ENCODE results near the gene SIL1. TPM values are rescaled to one million over a fixed set of nuclear protein-coding genes. Genes with fewer than 3 reads are reported as not detected.

SIL1 gene
- total RNA-seq, 1 donor from 2014 or later, result 16.1 TPM

DNA sequence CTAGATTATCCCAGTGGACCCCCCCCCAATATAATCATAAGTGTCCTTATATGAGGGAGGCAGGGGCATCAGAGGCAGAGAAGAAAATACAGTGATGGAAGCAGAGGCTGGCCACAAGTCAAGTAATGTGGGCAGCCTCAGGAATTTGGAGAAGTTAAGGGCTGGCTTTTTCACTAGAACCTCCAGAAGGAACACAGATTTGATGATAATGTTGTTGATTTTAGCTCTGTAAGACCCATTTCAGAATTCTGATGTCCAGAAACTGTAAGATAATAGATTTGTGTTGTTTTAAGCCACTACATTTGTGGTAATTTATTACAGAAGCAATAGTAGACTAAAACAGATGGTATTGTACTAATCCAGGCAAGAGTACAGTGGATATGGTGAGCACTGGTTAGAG, 286.7 kb downstream of the SIL1 start:
- no peak overlapping the region for H3K27ac Mint-ChIP-seq
- H3K36me3 Mint-ChIP-seq (ENCODE audit: low read depth), result peaks cover 12% of the 10 kb centered on the region
- POLR2A ChIA-PET, result no interaction called here

DNA sequence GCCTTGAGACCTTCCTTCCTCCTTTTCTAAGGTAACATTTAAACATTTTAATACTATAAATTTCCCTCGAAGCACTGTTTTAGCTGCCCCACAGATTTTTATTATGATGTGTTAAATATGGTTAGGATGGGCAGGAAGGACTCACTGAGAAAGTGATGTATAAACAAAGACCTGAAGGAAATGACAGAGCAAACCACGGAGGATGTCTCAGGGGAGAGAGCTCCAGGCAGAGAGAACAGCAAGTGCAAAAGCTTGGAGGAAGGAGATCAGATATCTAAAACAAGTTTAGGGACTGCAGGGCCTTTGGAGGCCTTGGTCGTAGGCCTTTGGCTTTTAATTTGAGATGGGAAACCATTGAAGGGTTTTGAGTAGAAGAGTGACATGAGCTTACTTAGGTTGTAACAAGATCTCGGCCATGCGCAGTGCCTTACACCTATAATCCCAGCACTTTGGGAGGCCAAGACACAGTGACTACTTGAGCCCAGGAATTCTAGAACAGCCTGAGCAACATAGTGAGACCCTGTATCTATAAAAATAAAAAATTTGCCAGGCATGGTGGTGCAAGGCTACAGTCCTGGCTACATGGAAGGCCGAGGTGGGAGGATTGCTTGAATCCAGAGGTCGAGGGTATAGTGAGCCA, 287.5 kb downstream of the SIL1 start:
- POLR2A ChIA-PET, result no interaction called here
- H3K36me3 Mint-ChIP-seq (ENCODE audit: low read depth), result peaks cover 18% of the 10 kb centered on the region
- DNase-seq, result no peak
- intact Hi-C loops (cut with micrococcal nuclease), result no loop called here
- H3K27ac Mint-ChIP-seq, result no peak overlapping the region
- no peak for ATAC-seq (ENCODE audit: low read depth)
- TF ChIP-seq, protein P1, sequence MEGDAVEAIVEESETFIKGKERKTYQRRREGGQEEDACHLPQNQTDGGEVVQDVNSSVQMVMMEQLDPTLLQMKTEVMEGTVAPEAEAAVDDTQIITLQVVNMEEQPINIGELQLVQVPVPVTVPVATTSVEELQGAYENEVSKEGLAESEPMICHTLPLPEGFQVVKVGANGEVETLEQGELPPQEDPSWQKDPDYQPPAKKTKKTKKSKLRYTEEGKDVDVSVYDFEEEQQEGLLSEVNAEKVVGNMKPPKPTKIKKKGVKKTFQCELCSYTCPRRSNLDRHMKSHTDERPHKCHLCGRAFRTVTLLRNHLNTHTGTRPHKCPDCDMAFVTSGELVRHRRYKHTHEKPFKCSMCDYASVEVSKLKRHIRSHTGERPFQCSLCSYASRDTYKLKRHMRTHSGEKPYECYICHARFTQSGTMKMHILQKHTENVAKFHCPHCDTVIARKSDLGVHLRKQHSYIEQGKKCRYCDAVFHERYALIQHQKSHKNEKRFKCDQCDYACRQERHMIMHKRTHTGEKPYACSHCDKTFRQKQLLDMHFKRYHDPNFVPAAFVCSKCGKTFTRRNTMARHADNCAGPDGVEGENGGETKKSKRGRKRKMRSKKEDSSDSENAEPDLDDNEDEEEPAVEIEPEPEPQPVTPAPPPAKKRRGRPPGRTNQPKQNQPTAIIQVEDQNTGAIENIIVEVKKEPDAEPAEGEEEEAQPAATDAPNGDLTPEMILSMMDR (IDR thresholded peaks at IDR 0.05), result no peak
- H3K9me3 Mint-ChIP-seq, result no peaks in the 10 kb centered on the region
- no peak overlapping the region for H3K4me3 Mint-ChIP-seq
- H3K4me1 Mint-ChIP-seq, result no peaks in the 10 kb centered on the region
- CTCF ChIA-PET, result no interaction called here
- H3K27me3 Mint-ChIP-seq, result no peaks in the 10 kb centered on the region

More for the DNA sequence above, 286.7 kb downstream of the SIL1 start:
- no peaks in the 10 kb centered on the region for H3K4me1 Mint-ChIP-seq
- no peak for DNase-seq
- H3K4me3 Mint-ChIP-seq, result no peak overlapping the region
- TF ChIP-seq, protein P1 (IDR thresholded peaks at IDR 0.05), result no peak
- H3K27me3 Mint-ChIP-seq, result no peaks in the 10 kb centered on the region
- CTCF ChIA-PET, result no interaction called here
- no peak for ATAC-seq (ENCODE audit: low read depth)
- intact Hi-C loops (cut with micrococcal nuclease), result no loop called here
- H3K9me3 Mint-ChIP-seq, result no peaks in the 10 kb centered on the region

DNA sequence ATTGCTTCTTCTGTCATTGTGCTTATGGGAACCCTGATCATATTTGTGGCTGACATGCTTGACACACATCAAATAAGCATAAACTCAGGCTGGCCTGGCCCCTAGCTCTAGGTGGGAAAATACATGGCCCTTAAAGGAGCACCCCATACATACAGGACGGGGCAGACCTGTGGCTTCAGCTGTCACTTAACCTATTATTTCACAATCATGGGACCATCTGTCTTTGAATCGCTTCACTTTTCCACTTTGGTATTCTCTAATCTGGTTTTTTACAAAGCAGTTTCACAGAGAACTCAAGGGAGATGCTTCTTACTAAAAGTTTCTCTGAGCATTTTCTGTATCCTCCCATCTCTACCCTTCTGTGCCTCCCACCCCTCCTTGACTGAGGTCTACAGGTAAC, 288.4 kb downstream of the SIL1 start:
- Mint-ChIP-seq H3K4me1 (no peaks in the 10 kb centered on the region), H3K9me3 (no peaks in the 10 kb centered on the region), H3K27ac (no peak overlapping the region), H3K4me3 (no peak overlapping the region), H3K36me3 (ENCODE audit: low read depth) (peaks cover 24% of the 10 kb centered on the region), H3K27me3 (no peaks in the 10 kb centered on the region)
- TF ChIP-seq, protein P1 (IDR thresholded peaks at IDR 0.05), result no peak
- ChIA-PET CTCF (no interaction called here), POLR2A (no interaction called here)
- ATAC-seq (ENCODE audit: low read depth) (no peak), DNase-seq (no peak)
- intact Hi-C loops (cut with micrococcal nuclease), result no loop called here

DNA sequence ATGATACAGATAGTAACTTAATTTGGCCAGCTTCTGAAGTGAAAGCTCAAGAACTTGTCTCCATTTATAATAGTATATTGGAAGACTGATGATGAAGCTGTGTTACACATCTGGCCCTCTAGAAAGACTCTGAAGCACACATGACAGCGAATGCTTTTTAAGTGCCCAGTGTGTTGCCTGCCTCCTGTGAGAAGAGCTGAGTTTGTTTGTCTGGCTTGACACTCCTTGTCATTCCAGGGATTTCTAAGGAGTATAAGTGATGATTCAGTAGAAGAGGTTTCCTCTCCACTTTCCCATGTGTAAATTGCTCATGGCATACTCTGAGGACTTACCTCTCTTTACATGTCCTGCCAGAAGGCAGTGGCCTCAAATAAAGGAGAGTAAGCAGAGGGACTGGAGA, 292.6 kb downstream of the SIL1 start:
- peaks cover 47% of the 10 kb centered on the region for H3K36me3 Mint-ChIP-seq (ENCODE audit: low read depth)
- CTCF ChIA-PET, result no interaction called here
- no peak for DNase-seq
- H3K9me3 Mint-ChIP-seq, result no peaks in the 10 kb centered on the region
- H3K4me3 Mint-ChIP-seq, result no peak overlapping the region
- POLR2A ChIA-PET, result no interaction called here
- TF ChIP-seq, protein P1 (IDR thresholded peaks at IDR 0.05), result no peak
- H3K4me1 Mint-ChIP-seq, result peaks cover 2% of the 10 kb centered on the region
- H3K27me3 Mint-ChIP-seq, result no peaks in the 10 kb centered on the region
- intact Hi-C loops (cut with micrococcal nuclease), result no loop called here
- no peak overlapping the region for H3K27ac Mint-ChIP-seq
- no peak for ATAC-seq (ENCODE audit: low read depth)

DNA sequence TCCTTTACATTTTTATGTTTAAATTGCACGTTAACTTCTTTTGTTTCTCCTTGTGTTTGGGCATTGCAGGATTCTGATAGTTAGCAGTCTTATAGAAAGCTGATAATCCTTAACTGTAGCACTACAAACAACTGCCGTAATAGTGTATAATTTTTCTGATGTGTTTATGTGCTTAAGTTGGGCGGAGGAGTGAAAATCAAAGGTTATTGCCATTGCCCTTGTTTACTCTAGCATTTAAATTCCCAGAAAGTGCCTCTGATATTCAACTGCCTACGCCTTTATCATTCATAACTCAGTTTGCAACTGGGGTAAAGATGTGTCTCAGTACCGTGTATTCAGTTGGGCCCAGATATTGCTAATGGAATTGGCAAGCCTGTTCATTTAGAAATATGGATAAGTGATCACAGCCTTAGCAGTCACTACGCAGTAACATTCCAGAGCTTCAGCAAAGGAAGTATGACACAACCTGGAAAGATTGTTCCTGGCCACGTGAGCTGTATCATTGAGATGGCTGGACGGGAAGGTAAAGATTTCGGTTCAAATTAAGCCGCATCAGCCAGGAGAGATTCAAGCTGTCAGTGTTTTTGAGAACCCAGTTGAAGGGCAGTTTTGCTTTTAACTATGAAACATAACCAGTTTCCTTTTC, 294.9 kb downstream of the SIL1 start:
- DNase-seq, result no peak
- CTCF ChIA-PET, result no interaction called here

More for the DNA sequence above, 294.9 kb downstream of the SIL1 start:
- ATAC-seq (ENCODE audit: low read depth), result no peak
- no peak overlapping the region for H3K4me3 Mint-ChIP-seq
- peaks cover 53% of the 10 kb centered on the region for H3K36me3 Mint-ChIP-seq (ENCODE audit: low read depth)
- POLR2A ChIA-PET, result no interaction called here
- intact Hi-C loops (cut with micrococcal nuclease), result no loop called here
- no peaks in the 10 kb centered on the region for H3K27me3 Mint-ChIP-seq
- no peaks in the 10 kb centered on the region for H3K9me3 Mint-ChIP-seq
- no peak overlapping the region for H3K27ac Mint-ChIP-seq
- H3K4me1 Mint-ChIP-seq, result peaks cover 10% of the 10 kb centered on the region
- TF ChIP-seq, protein P1 (IDR thresholded peaks at IDR 0.05), result no peak
